HepG2 (cell line): Measurements from ENCODE around the gene OR52H1. TPM values are rescaled to one million over a fixed set of nuclear protein-coding genes. Genes with fewer than 3 reads are reported as not detected.
A peak's percentile ranks its signal among the peaks of the same experiment; 100 is the strongest.

Source experiments
- ATAC-seq: fragments of 200-7000 bp; cut with Tn5 transposase; 3 replicates; pipeline ENCODE4 v1.9.1; 2020; ENCODE audit warnings: mild to moderate bottlenecking, moderate library complexity
- BruUV-seq: library from RNA; stranded (reverse); fragments of 400-500 nt; replicated peaks from 2 replicates; lab custom pipeline; 2021; lab: Mats Ljungman, UMichigan
- CTCF ChIA-PET: fragments of 300-600 bp; formaldehyde crosslinking; extraction: SDS; loops from one replicate; lab custom pipeline; 2021; ENCODE audit warnings: low total read pairs, inconsistent platforms, low intra/inter-chr PET ratio; lab: Yijun Ruan, JAX
- POLR2A ChIA-PET: fragments of 350-600 bp; sonication (Branson Sonifier 250); formaldehyde crosslinking; loops from one replicate; lab custom pipeline; 2020; ENCODE audit warnings: antibody characterized with exemption, inconsistent platforms; lab: Yijun Ruan, JAX
- DNase-seq: peaks from one replicate; pipeline ENCODE4 v3.0.0-alpha.2; 2015; ENCODE audit warnings: low spot score
- FAIRE-seq: peaks from 3 replicates; lab custom pipeline; 2011; peaks lifted over from hg19 to GRCh38; lab: Jason Lieb, UNC
- H2AFZ ChIP-seq: one replicate; pipeline ENCODE4 v1.6.1; 2011; ENCODE audit warnings: low read length, inconsistent platforms
- H3K27ac ChIP-seq: fragments of 300-600 bp; 3 replicates; pipeline ENCODE4 v1.8.0; 2011; ENCODE audit warnings: mixed run types, mild to moderate bottlenecking, mixed read lengths, low read length, inconsistent platforms; ENCODE audit not compliant: insufficient read depth; ENCODE audit errors: extremely low read length
- H3K27me3 ChIP-seq, 2 experiments: fragments of 200-600 bp in 1 of 2; 2 replicates in 1 of 2; 3 replicates in 1 of 2; pipeline versions ENCODE4 v1.6.0 to v1.8.0; 2011; ENCODE audit warnings: low read length in 2 of 2, mild to moderate bottlenecking in 2 of 2, moderate library complexity in 2 of 2, inconsistent platforms in 1 of 2; ENCODE audit not compliant: insufficient read depth in 2 of 2, control insufficient read depth in 1 of 2
- H3K36me3 ChIP-seq, 2 experiments: fragments of 200-600 bp in 1 of 2; replicated peaks in 1 of 2; 2 replicates in 1 of 2; 3 replicates in 1 of 2; pipeline versions ENCODE4 v1.5.1 to v1.8.0; 2011; ENCODE audit warnings: low read length in 2 of 2, inconsistent platforms in 1 of 2; ENCODE audit not compliant: insufficient read depth in 2 of 2, control insufficient read depth in 1 of 2
- H3K4me1 ChIP-seq: 2 replicates; pipeline ENCODE4 v1.5.1; 2012; ENCODE audit warnings: low read length, inconsistent platforms; ENCODE audit not compliant: insufficient read depth
- H3K4me2 ChIP-seq: 2 replicates; pipeline ENCODE4 v1.6.0; 2011; ENCODE audit warnings: low read depth, low read length, inconsistent platforms
- H3K4me3 ChIP-seq, 3 experiments: fragments of 200-600 bp in 1 of 3; sonication (generic), shearing (Covaris generic) in 1 of 3; replicated peaks in 1 of 3; 2 replicates each; pipeline ENCODE4 v1.5.1; 2011 to 2016; ENCODE audit warnings: low read length in 3 of 3, inconsistent platforms in 2 of 3, low read depth in 2 of 3, mild to moderate bottlenecking in 2 of 3, control low read depth in 1 of 3, mixed read lengths in 1 of 3; ENCODE audit not compliant: insufficient read depth in 1 of 3
- H3K79me2 ChIP-seq: one replicate; pipeline ENCODE4 v1.6.1; 2011; ENCODE audit warnings: low read length, inconsistent platforms; ENCODE audit not compliant: insufficient read depth
- H3K9ac ChIP-seq: 2 replicates; pipeline ENCODE4 v1.6.0; 2011; ENCODE audit warnings: mild to moderate bottlenecking, low read depth, low read length, inconsistent platforms; ENCODE audit not compliant: insufficient read depth
- H3K9me3 ChIP-seq: 2 replicates; pipeline ENCODE4 v1.5.1; 2012; ENCODE audit warnings: mild to moderate bottlenecking, low read length
- H4K20me1 ChIP-seq: 2 replicates; pipeline ENCODE4 v1.6.0; 2011; ENCODE audit warnings: inconsistent platforms, mild to moderate bottlenecking, low read length, moderate library complexity; ENCODE audit not compliant: insufficient read depth
- EED ChIP-seq: sonication (generic); formaldehyde crosslinking; IDR thresholded peaks from 2 replicates; pipeline ENCODE4 v1.5.0; 2020; ENCODE audit warnings: mild to moderate bottlenecking, missing genetic modification reagents
- IRX3 ChIP-seq: sonication (generic); formaldehyde crosslinking; IDR thresholded peaks from 2 replicates; pipeline ENCODE4 v1.8.1; 2023; ENCODE audit warnings: mild to moderate bottlenecking, low read depth, missing genetic modification reagents, borderline replicate concordance
- PRMT3 ChIP-seq: sonication (generic); formaldehyde crosslinking; IDR thresholded peaks from 2 replicates; pipeline ENCODE4 v1.8.1; 2022; ENCODE audit warnings: low read depth, mild to moderate bottlenecking, moderate library complexity, missing genetic modification reagents, borderline replicate concordance
- TEAD3 ChIP-seq: optimal IDR thresholded peaks from 2 replicates; pipeline ENCODE3; 2016; ENCODE audit warnings: borderline replicate concordance
- ZNF24 ChIP-seq: fragments of 450-650 bp; IDR thresholded peaks from 2 replicates; pipeline ENCODE4 v1.6.1; 2017; ENCODE audit warnings: antibody characterized with exemption, mild to moderate bottlenecking
- ZNF501 ChIP-seq: sonication (generic); formaldehyde crosslinking; IDR thresholded peaks from 2 replicates; pipeline ENCODE4 v1.5.1; 2020; ENCODE audit warnings: mild to moderate bottlenecking, moderate library complexity, missing genetic modification reagents
- ZNF670 ChIP-seq: sonication (generic); formaldehyde crosslinking; IDR thresholded peaks from 2 replicates; pipeline ENCODE4 v1.8.0; 2022; ENCODE audit warnings: mild to moderate bottlenecking, missing genetic modification reagents, borderline replicate concordance
- ZNF747 ChIP-seq: sonication (generic); formaldehyde crosslinking; IDR thresholded peaks from 2 replicates; pipeline ENCODE4 v1.8.1; 2023; ENCODE audit warnings: missing genetic modification reagents, mild to moderate bottlenecking, borderline replicate concordance
- WGBS: methylation state at CpG from one replicate; pipeline ENCODE4 v1.1.6; 2017; ENCODE audit warnings: low lambda C conversion rate; 5-methylcytosine and 5-hydroxymethylcytosine counted together
- in situ Hi-C: cut with HindIII; loops from 2 replicates; pipeline ENCODE4 v1.10.0; 2017; ENCODE audit warnings: low pct_unique_long_range_greater_than_20kb; ENCODE audit not compliant: extremely low pct_ligation_motif_present
- intact Hi-C: fragments of 100-400 bp; cut with micrococcal nuclease; formaldehyde crosslinking; loops from one replicate; pipeline ENCODE4 v1.10.0; 2022; ENCODE audit not compliant: unreplicated experiment
- polyA plus RNA-seq, 8 experiments: library from polyadenylated mRNA; depleted of rRNA in 3 of 8; stranded (reverse) in 7 of 8; unstranded in 1 of 8; fragments of >200 nt; fragmentation: Illumina TruSeq in 4 of 8; extraction: Trizol in 4 of 8; gene quantifications; 2 replicates each; pipeline versions ENCODE4 v1.2.1 to v1.2.3, GENCODE V29; 2011 to 2016; ENCODE audit warnings: low read depth in 4 of 8, missing spikeins in 1 of 8, mixed read lengths in 1 of 8; ENCODE audit not compliant: insufficient read depth in 1 of 8
- total RNA-seq, 5 experiments: library from RNA; depleted of rRNA; stranded (reverse); fragments of >200 nt; fragmentation: Illumina TruSeq; extraction: Trizol; gene quantifications; 2 replicates each; pipeline ENCODE4 v1.2.3, GENCODE V29; 2016; ENCODE audit warnings: low read depth in 1 of 5
- TF ChIP-seq, protein P1 (sequence below): sonication (generic); formaldehyde crosslinking; conservative IDR thresholded peaks from 2 replicates; pipeline ENCODE4 v1.4.0; 2020; ENCODE audit warnings: missing genetic modification reagents
- TF ChIP-seq, protein P2 (sequence below): fragments of 450-650 bp; IDR thresholded peaks from 2 replicates; pipeline ENCODE4 v1.6.1; 2016
- TF ChIP-seq, protein P3 (sequence below): sonication (generic); formaldehyde crosslinking; IDR thresholded peaks from 2 replicates; pipeline ENCODE4 v1.8.1; 2023; ENCODE audit warnings: mild to moderate bottlenecking, inconsistent platforms, moderate library complexity, missing genetic modification reagents, borderline replicate concordance

Gene OR52H1
- total and polyA plus RNA-seq, 2 of the 13 experiments (the other 11 are each of a cell fraction or from before 2014, with no cell fraction given), result not detected

DNA sequence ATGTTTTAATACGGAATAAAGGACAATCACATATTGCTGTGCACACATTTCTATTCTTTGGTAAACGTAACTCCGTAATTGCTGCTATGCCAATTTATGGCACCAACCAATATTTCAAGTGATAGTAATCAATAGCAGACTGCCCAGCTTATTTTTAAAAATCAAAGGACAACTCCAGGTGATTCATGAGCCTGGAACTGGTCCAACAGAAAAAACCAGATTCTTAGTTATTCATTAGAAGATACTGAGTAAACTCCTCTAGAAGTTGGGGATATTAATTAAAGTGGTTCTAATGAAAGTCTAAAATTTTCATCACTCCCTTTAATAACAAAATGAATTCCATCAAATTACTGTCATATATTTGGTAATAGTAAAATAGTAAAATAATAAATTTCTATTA, 9.4 kb upstream of the OR52H1 start:
- Histone ChIP-seq H3K4me3 (no peak overlapping the region), H3K36me3 (no peaks in the 10 kb centered on the region), H3K4me2 (no peak overlapping the region), H2AFZ (no peak overlapping the region), H3K9ac (no peak overlapping the region), H3K27ac (no peak overlapping the region), H3K9me3 (no peaks in the 10 kb centered on the region), H4K20me1 (no peaks in the 10 kb centered on the region), H3K4me1 (no peaks in the 10 kb centered on the region), H3K79me2 (no peaks in the 10 kb centered on the region), H3K27me3 (no peaks in the 10 kb centered on the region)
- TF ChIP-seq ZNF747 (no peak), ZNF24 (no peak), TEAD3 (CRISPR knock-in tag) (no peak)
- TF ChIP-seq, protein P1, sequence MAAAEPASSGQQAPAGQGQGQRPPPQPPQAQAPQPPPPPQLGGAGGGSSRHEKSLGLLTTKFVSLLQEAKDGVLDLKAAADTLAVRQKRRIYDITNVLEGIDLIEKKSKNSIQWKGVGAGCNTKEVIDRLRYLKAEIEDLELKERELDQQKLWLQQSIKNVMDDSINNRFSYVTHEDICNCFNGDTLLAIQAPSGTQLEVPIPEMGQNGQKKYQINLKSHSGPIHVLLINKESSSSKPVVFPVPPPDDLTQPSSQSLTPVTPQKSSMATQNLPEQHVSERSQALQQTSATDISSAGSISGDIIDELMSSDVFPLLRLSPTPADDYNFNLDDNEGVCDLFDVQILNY (CRISPR knock-in tag), result no peak
- intact Hi-C loops (no loop called here), in situ Hi-C loops (no loop called here)
- ChIA-PET POLR2A (no interaction called here), CTCF (no interaction called here)
- WGBS, result 19% methylated on average over 3 of the region's 3 CpGs
- BruUV-seq, result no TSS peak
- no peak for FAIRE-seq
- no peak for DNase-seq
- no peak for ATAC-seq

DNA sequence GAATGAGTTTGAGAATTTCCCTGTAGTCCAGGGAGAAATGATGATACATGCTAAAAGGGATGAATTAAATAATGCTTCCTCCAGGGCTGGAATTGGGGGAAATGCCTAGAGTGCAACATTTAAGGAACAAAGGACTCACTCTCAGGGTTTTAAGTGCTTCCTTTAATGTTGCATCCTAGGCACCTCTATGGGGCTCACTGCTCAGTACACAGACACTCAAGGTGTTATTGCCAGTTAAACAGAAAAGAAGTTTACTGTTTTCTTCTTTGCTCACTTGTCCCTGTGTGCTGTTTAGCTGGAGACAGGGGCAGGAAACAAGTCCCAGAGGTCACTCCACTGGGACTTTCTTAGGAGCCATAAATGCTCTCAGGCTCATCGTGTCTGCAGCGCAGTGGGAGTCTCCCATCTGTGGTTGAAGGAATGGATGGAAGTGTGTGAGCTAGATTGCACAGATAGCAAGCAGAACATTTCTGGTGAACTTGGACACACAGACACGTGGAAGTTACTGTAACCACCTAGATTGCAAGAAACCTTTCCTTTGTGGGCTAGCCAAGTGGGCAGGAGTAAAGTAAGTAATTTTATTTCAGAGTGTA, 8.4 kb upstream of the OR52H1 start:
- intact Hi-C loops, result no loop called here
- CTCF ChIA-PET, result no interaction called here
- no peak overlapping the region for H3K9ac ChIP-seq

More for the DNA sequence above, 8.4 kb upstream of the OR52H1 start:
- TF ChIP-seq IRX3, result no peak
- TF ChIP-seq ZNF501 (CRISPR knock-in tag), result no peak
- TF ChIP-seq, protein P2, sequence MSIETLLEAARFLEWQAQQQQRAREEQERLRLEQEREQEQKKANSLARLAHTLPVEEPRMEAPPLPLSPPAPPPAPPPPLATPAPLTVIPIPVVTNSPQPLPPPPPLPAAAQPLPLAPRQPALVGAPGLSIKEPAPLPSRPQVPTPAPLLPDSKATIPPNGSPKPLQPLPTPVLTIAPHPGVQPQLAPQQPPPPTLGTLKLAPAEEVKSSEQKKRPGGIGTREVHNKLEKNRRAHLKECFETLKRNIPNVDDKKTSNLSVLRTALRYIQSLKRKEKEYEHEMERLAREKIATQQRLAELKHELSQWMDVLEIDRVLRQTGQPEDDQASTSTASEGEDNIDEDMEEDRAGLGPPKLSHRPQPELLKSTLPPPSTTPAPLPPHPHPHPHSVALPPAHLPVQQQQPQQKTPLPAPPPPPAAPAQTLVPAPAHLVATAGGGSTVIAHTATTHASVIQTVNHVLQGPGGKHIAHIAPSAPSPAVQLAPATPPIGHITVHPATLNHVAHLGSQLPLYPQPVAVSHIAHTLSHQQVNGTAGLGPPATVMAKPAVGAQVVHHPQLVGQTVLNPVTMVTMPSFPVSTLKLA, result 0 out of 2 replicates have a peak, but pooled peaks have one; percentile 37
- TF ChIP-seq EED (CRISPR knock-in tag), result no peak
- TF ChIP-seq PRMT3 (CRISPR knock-in tag), result no peak
- TF ChIP-seq, protein P3, sequence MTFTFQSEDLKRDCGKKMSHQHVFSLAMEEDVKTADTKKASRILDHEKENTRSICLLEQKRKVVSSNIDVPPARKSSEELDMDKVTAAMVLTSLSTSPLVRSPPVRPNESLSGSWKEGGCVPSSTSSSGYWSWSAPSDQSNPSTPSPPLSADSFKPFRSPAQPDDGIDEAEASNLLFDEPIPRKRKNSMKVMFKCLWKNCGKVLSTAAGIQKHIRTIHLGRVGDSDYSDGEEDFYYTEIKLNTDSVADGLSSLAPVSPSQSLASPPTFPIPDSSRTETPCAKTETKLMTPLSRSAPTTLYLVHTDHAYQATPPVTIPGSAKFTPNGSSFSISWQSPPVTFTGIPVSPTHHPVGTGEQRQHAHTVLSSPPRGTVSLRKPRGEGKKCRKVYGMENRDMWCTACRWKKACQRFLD (CRISPR knock-in tag), result no peak
- no peak for TF ChIP-seq ZNF670
- DNase-seq, result no peak
- Histone ChIP-seq H3K4me1 (no peaks in the 10 kb centered on the region), H3K27me3 (no peaks in the 10 kb centered on the region), H3K4me3 (no peak overlapping the region), H3K27ac (no peak overlapping the region), H4K20me1 (no peaks in the 10 kb centered on the region), H3K79me2 (no peaks in the 10 kb centered on the region), H3K9me3 (no peaks in the 10 kb centered on the region), H2AFZ (no peak overlapping the region), H3K36me3 (no peaks in the 10 kb centered on the region), H3K4me2 (no peak overlapping the region)
- 17% methylated on average over 2 of the region's 3 CpGs for whole genome bisulfite sequencing
- no TSS peak for BruUV-seq
- in situ Hi-C loops, result no loop called here
- no peak for ATAC-seq
- no peak for FAIRE-seq
- POLR2A ChIA-PET, result no interaction called here
